ENCODE results near the gene SRMS. TPM values are rescaled to one million over a fixed set of nuclear protein-coding genes. Genes with fewer than 3 reads are reported as not detected.

SRMS gene
- total RNA-seq, 1 experiment from 2014 or later: 3.2 TPM

GRCh38 chr20:63527184-63527583 is 20.4 kb downstream of the SRMS start:
- Histone ChIP-seq H3K36me3 (ENCODE audit: control insufficient read depth in 1 of 2, insufficient read depth in 2 of 2, low read length in 2 of 2) (peaks cover 6 to 14% of the 10 kb centered on the region in 2 experiments), H3K4me3 (replicated peaks in 1 of 2; ENCODE audit: low read depth in 1 of 2, low read length in 2 of 2) (no peak overlapping the region)
- POLR2A ChIA-PET: no interaction called here

GRCh38 chr20:63525971-63526370 is 21.6 kb downstream of the SRMS start:
- H3K4me3 ChIP-seq (replicated peaks in 1 of 2; ENCODE audit: low read depth in 1 of 2, low read length in 2 of 2): no peak overlapping the region
- H3K9ac ChIP-seq (ENCODE audit: low read length): no peak overlapping the region
- H3K36me3 ChIP-seq (ENCODE audit: control insufficient read depth in 1 of 2, insufficient read depth in 2 of 2, low read length in 2 of 2): peaks cover 6 to 24% of the 10 kb centered on the region in 2 experiments
- peak; percentile 13 for ATAC-seq
- peaks cover 8 to 33% of the 10 kb centered on the region in 2 experiments; a peak in 3 of 4 replicates for H3K4me1 ChIP-seq (ENCODE audit: control insufficient read depth in 1 of 2, insufficient read depth in 2 of 2, low read length in 2 of 2)
- no peaks in the 10 kb centered on the region for H3K9me2 ChIP-seq (ENCODE audit: insufficient read depth)
- ChIA-PET CTCF (no interaction called here), RAD21 (ENCODE audit: low non-redundant PET in 1 of 2, low total read pairs in 2 of 2, uncharacterized antibody in 2 of 2, unreplicated experiment in 2 of 2) (no interaction called here), POLR2A (interaction anchor here (0.8 kb wide), 1 partner anchor 29 kb away, joined by 3 read pairs; no protein-coding TSS in a partner anchor)
- H3K27me3 ChIP-seq (ENCODE audit: insufficient read depth, low read length): no peaks in the 10 kb centered on the region
- peaks cover 5 to 7% of the 10 kb centered on the region in 2 experiments; a peak in 2 of 4 replicates for H3K9me3 ChIP-seq (ENCODE audit: control insufficient read depth in 1 of 2, insufficient read depth in 1 of 2, low read depth in 1 of 2, low read length in 2 of 2)
- H4K20me1 ChIP-seq (ENCODE audit: insufficient read depth): no peaks in the 10 kb centered on the region
- H3K79me2 ChIP-seq (ENCODE audit: insufficient read depth, low read length): peaks cover 20% of the 10 kb centered on the region
- no peak for DNase-seq (ENCODE audit: low read depth, low spot score)
- BruUV-seq (replicated peaks): no TSS peak
- intact Hi-C loops (cut with micrococcal nuclease): no loop called here
- TF ChIP-seq POLR2AphosphoS5 (IDR thresholded peaks at IDR 0.05; ENCODE audit: low read depth, low read length) (peak; percentile 51; the same call in 1 of the 2 replicates), REST (IDR thresholded peaks at IDR 0.05; ENCODE audit: low read depth) (no peak)
- no peak overlapping the region for H3K4me2 ChIP-seq (ENCODE audit: low read length)
- no peak overlapping the region for H2AFZ ChIP-seq (ENCODE audit: low read depth, low read length, poor library complexity, severe bottlenecking)
- no peak overlapping the region for H3K27ac ChIP-seq (ENCODE audit: low read depth, low read length)

More at GRCh38 chr20:63527184-63527583, 20.4 kb downstream of the SRMS start:
- TF ChIP-seq EZH2phosphoT487 (IDR thresholded peaks at IDR 0.05; ENCODE audit: borderline replicate concordance): no peak
- no peak for TF ChIP-seq SP1 (IDR thresholded peaks at IDR 0.05; ENCODE audit: low read depth)
- TF ChIP-seq EZH2 (IDR thresholded peaks at IDR 0.05): no peak
- no peak for TF ChIP-seq ZNF274 (IDR thresholded peaks at IDR 0.05; ENCODE audit: low read depth, low read length)
- TF ChIP-seq POLR2AphosphoS5 (IDR thresholded peaks at IDR 0.05; ENCODE audit: low read depth, low read length): no peak
- no peaks in the 10 kb centered on the region for H4K20me1 ChIP-seq (ENCODE audit: insufficient read depth)
- H3K4me2 ChIP-seq (ENCODE audit: low read length): no peak overlapping the region
- BruUV-seq (replicated peaks): no TSS peak
- peaks cover 5 to 7% of the 10 kb centered on the region in 2 experiments; a peak in 2 of 4 replicates for H3K9me3 ChIP-seq (ENCODE audit: control insufficient read depth in 1 of 2, insufficient read depth in 1 of 2, low read depth in 1 of 2, low read length in 2 of 2)
- no peak for ATAC-seq
- no peaks in the 10 kb centered on the region for H3K27me3 ChIP-seq (ENCODE audit: insufficient read depth, low read length)
- RAD21 ChIA-PET (ENCODE audit: low non-redundant PET in 1 of 2, low total read pairs in 2 of 2, uncharacterized antibody in 2 of 2, unreplicated experiment in 2 of 2): no interaction called here
- CTCF ChIA-PET: interaction anchor here (2.3 kb wide), 1 partner anchor 11 kb away, joined by 11 read pairs; the partner anchor contains the start of gene PTK6
- peaks cover 8% of the 10 kb centered on the region for H3K79me2 ChIP-seq (ENCODE audit: insufficient read depth, low read length)
- DNase-seq (ENCODE audit: low read depth, low spot score): no peak
- H3K9ac ChIP-seq (ENCODE audit: low read length): no peak overlapping the region
- H3K4me1 ChIP-seq (ENCODE audit: control insufficient read depth in 1 of 2, insufficient read depth in 2 of 2, low read length in 2 of 2): peaks cover 5 to 25% of the 10 kb centered on the region in 2 experiments; a peak in 3 of 4 replicates
- H2AFZ ChIP-seq (ENCODE audit: low read depth, low read length, poor library complexity, severe bottlenecking): no peak overlapping the region
- H3K27ac ChIP-seq (ENCODE audit: low read depth, low read length): no peak overlapping the region
- no peaks in the 10 kb centered on the region for H3K9me2 ChIP-seq (ENCODE audit: insufficient read depth)
- intact Hi-C loops (cut with micrococcal nuclease): no loop called here
